DND-41 (cell line): ENCODE results near the gene HDAC3.

Experiments
- CTCF ChIP-seq: IDR thresholded peaks from 2 replicates; pipeline ENCODE4 v1.5.1; 2012; ENCODE audit warnings: borderline replicate concordance, low read length, moderate library complexity, mild to moderate bottlenecking; ENCODE audit not compliant: poor library complexity, severe bottlenecking; ENCODE audit errors: extremely low read depth
- EZH2 ChIP-seq: IDR thresholded peaks from 3 replicates; pipeline ENCODE4 v1.6.1; 2012; ENCODE audit warnings: borderline replicate concordance, low read depth, mild to moderate bottlenecking, moderate library complexity, low read length, inconsistent platforms; ENCODE audit not compliant: severe bottlenecking

GRCh38 chr5:141628175-141628788 lies 8.4 kb downstream of the HDAC3 start:
- TF ChIP-seq CTCF (no peak), EZH2 (no peak)
